ENCODE measurements around the gene KRTAP19-5.

The KRTAP19-5 gene

GRCh38 chr21:30487336-30487735 is 14.6 kb downstream of the KRTAP19-5 start, which contains the start of gene KRTAP19-2:
Gene KRTAP19-2, minus strand, starts transcription at chr21:30487436. Its CDS starts 88 bp downstream, at chr21:30487348.
- H3K4me3 ChIP-seq (ENCODE audit: low read length), result no peak within 1 kb of the TSS
- TF ChIP-seq CTCF (conservative IDR thresholded peaks at IDR 0.05; ENCODE audit: low read depth, low read length), result no peak
- DNase-seq (ENCODE audit: low read depth), result no peak

- H3K4me3 ChIP-seq (ENCODE audit: low read length), result no peak overlapping the region
- DNase-seq (ENCODE audit: low read depth), result no peak
- TF ChIP-seq CTCF (conservative IDR thresholded peaks at IDR 0.05; ENCODE audit: low read depth, low read length), result no peak
These were observed 15.8 kb downstream of the KRTAP19-5 start for GRCh38 chr21:30486180-30486579.

GRCh38 chr21:30482130-30482529 is 19.8 kb downstream of the KRTAP19-5 start:
- DNase-seq (ENCODE audit: low read depth), result no peak
- no peak for TF ChIP-seq CTCF (conservative IDR thresholded peaks at IDR 0.05; ENCODE audit: low read depth, low read length)
- no peak overlapping the region for H3K4me3 ChIP-seq (ENCODE audit: low read length)

- H3K4me3 ChIP-seq (ENCODE audit: low read length), result no peak within 1 kb of the TSS
- no peak for TF ChIP-seq CTCF (conservative IDR thresholded peaks at IDR 0.05; ENCODE audit: low read depth, low read length)
- no peak for DNase-seq (ENCODE audit: low read depth)
These were observed 21.8 kb downstream of the KRTAP19-5 start, which contains the start of gene KRTAP19-1 for GRCh38 chr21:30480145-30480544. Gene KRTAP19-1, minus strand, starts transcription at chr21:30480367. Its CDS starts 50 bp downstream, at chr21:30480317.

GRCh38 chr21:30479259-30479658 is 22.7 kb downstream of the KRTAP19-5 start:
- no peak overlapping the region for H3K4me3 ChIP-seq (ENCODE audit: low read length)
- TF ChIP-seq CTCF (conservative IDR thresholded peaks at IDR 0.05; ENCODE audit: low read depth, low read length), result no peak
- DNase-seq (ENCODE audit: low read depth), result no peak

GRCh38 chr21:30478004-30478403 is 23.9 kb downstream of the KRTAP19-5 start:
- no peak for DNase-seq (ENCODE audit: low read depth)
- H3K4me3 ChIP-seq (ENCODE audit: low read length), result no peak overlapping the region
- TF ChIP-seq CTCF (conservative IDR thresholded peaks at IDR 0.05; ENCODE audit: low read depth, low read length), result no peak

- TF ChIP-seq CTCF (conservative IDR thresholded peaks at IDR 0.05; ENCODE audit: low read depth, low read length), result no peak
- no peak overlapping the region for H3K4me3 ChIP-seq (ENCODE audit: low read length)
- DNase-seq (ENCODE audit: low read depth), result no peak
These were observed 32.8 kb downstream of the KRTAP19-5 start for GRCh38 chr21:30468900-30469714.
